HAP-1 (cell line): Measurements from ENCODE around the gene TMEM59L.
A peak's percentile ranks its signal among the peaks of the same experiment; 100 is the strongest.

Experiments
- DNase-seq, 2 experiments: peaks; one replicate each; pipeline ENCODE4 v3.0.0-alpha.2; 2016 to 2020; ENCODE audit warnings: low spot score in 2 of 2
- H3K27me3 ChIP-seq: fragments of 250-450 bp; sonication (Bioruptor Pico); 2 replicates; pipeline ENCODE4 v1.5.1; 2020; ENCODE audit warnings: low read depth, mild to moderate bottlenecking, moderate library complexity
- H3K36me3 ChIP-seq: fragments of 250-450 bp; sonication (Bioruptor Pico); replicated peaks from 2 replicates; pipeline ENCODE4 v1.5.1; 2020; ENCODE audit warnings: mild to moderate bottlenecking
- H3K4me1 ChIP-seq: fragments of 250-450 bp; sonication (Bioruptor Pico); 2 replicates; pipeline ENCODE4 v1.5.1; 2020; ENCODE audit warnings: mild to moderate bottlenecking
- H3K4me3 ChIP-seq: fragments of 250-450 bp; sonication (Bioruptor Pico); 2 replicates; pipeline ENCODE4 v1.5.1; 2020; ENCODE audit warnings: mild to moderate bottlenecking, moderate library complexity
- H3K9me3 ChIP-seq: fragments of 250-450 bp; sonication (Bioruptor Pico); 2 replicates; pipeline ENCODE4 v1.5.1; 2020; ENCODE audit warnings: mild to moderate bottlenecking, moderate library complexity
- in situ Hi-C: fragments of 300-500 bp; cut with MboI; formaldehyde crosslinking; loops from 3 replicates; pipeline ENCODE4 v1.14.3; 2020; ENCODE audit warnings: low sequenced_read_pairs, inconsistent platforms, mixed read lengths

The TMEM59L gene

DNA sequence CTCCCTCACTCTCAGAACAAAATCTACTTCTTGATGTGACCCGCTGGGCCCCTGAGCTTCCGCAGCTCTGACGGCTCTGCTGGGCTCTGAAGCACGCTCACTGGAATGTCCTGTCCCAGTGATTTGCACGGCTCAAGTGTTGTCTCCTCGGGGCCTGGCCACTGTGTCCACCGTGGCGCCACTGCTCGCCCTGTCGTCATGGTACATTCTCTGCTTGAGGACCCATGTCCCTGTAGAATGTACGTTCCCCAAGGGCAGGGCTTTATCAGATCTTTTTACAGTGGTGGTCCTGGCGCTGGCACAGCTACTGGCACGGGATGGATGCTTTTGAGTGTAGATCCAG lies 36.3 kb downstream of the TMEM59L start:
- H3K4me3 ChIP-seq, result no peak overlapping the region
- H3K4me1 ChIP-seq, result no peaks in the 10 kb centered on the region
- H3K27me3 ChIP-seq, result no peaks in the 10 kb centered on the region
- H3K36me3 ChIP-seq, result no peaks in the 10 kb centered on the region
- in situ Hi-C loops, result no loop called here
- no peak for DNase-seq
- no peaks in the 10 kb centered on the region for H3K9me3 ChIP-seq

- Histone ChIP-seq H3K36me3 (no peaks in the 10 kb centered on the region), H3K9me3 (no peaks in the 10 kb centered on the region), H3K4me3 (no peak overlapping the region), H3K27me3 (no peaks in the 10 kb centered on the region), H3K4me1 (no peaks in the 10 kb centered on the region)
- in situ Hi-C loops, result no loop called here
- no peak for DNase-seq
Observed at GRCh38 chr19:18649371-18650020, 36.8 kb downstream of the TMEM59L start.

DNA sequence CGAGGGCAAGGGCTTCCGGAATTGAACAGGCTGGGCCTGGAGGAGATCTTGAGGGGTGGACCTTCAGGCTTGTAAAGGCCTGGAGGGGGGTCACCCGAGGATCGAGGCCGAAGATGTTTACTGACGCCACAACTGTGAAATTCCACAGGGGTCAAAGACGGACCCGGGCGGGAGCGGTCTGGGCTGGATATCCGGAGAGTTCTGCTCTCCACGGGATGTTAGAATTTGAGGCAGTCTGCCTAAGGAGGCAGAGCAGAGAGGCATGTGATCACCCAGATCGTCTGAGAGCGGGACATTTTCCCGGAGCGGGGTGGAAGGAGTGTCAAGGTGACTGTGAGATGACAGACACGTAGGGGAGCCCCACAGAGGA lies 37.3 kb downstream of the TMEM59L start:
- Histone ChIP-seq H3K36me3 (no peaks in the 10 kb centered on the region), H3K4me1 (no peaks in the 10 kb centered on the region), H3K4me3 (no peak overlapping the region), H3K9me3 (no peaks in the 10 kb centered on the region), H3K27me3 (no peaks in the 10 kb centered on the region)
- DNase-seq, result no peak
- in situ Hi-C loops, result no loop called here

DNA sequence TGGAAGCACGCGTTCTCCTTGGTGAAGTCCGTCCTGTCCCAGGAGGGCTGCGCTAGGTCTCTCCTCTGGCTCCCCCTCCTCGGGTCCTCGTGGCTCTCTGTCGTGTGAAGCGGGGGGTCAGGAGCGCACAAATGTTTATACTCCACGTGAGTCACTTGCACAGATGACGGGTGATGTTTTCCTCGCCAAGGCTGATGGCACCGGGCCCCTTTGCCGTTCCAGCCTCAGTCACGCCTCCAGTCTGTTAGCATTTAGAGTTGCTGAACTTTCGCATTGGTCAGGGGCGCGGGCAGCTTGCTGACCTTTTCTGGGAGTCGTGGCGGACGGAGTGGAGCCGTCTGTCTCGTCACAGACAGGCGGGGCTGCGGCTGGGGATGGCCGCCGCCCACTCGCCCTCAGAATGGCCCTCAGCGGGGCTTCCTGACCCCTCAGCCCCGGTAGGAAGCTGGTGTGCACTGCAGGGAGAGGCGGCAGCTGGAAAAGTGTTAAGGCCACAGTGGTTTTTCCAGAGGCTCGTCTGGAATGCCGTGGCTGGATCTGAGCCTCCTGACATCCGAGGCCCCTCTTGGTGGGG lies 37.9 kb downstream of the TMEM59L start:
- in situ Hi-C loops, result no loop called here

GRCh38 chr19:18651300-18651699 lies 38.6 kb downstream of the TMEM59L start:
- no peak overlapping the region for H3K4me3 ChIP-seq
- H3K9me3 ChIP-seq, result no peaks in the 10 kb centered on the region
- no peaks in the 10 kb centered on the region for H3K4me1 ChIP-seq
- no peaks in the 10 kb centered on the region for H3K36me3 ChIP-seq
- in situ Hi-C loops, result no loop called here
- H3K27me3 ChIP-seq, result no peaks in the 10 kb centered on the region
- DNase-seq, result no peak

More for the DNA sequence above, 37.9 kb downstream of the TMEM59L start:
- H3K4me3 ChIP-seq, result no peak overlapping the region
- no peaks in the 10 kb centered on the region for H3K36me3 ChIP-seq
- no peaks in the 10 kb centered on the region for H3K27me3 ChIP-seq
- no peak for DNase-seq
- H3K9me3 ChIP-seq, result no peaks in the 10 kb centered on the region
- H3K4me1 ChIP-seq, result no peaks in the 10 kb centered on the region

DNA sequence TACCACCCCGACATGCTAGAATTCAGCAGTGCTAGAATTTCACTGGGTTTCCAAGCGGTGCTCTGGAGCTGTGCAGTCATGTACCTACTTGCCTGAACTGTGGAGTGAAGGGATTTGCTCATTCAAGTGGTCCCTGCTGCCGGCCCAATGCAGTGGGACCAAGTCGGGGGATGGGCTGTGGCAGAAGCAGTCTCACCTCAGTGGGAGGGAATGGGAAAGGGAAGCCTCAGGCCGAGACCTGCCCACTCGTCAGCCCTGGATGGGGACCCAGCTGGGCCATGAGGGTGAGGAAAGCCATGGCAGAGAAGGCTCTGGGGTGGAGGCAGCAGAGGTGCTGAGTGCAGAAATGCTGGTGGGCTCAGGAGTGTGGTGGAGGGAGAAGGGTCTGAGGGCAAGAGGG lies 39.1 kb downstream of the TMEM59L start:
- Histone ChIP-seq H3K4me3 (no peak overlapping the region), H3K36me3 (no peaks in the 10 kb centered on the region), H3K4me1 (no peaks in the 10 kb centered on the region), H3K9me3 (no peaks in the 10 kb centered on the region), H3K27me3 (no peaks in the 10 kb centered on the region)
- in situ Hi-C loops, result no loop called here
- DNase-seq, result no peak

- Histone ChIP-seq H3K4me3 (no peak overlapping the region), H3K27me3 (no peaks in the 10 kb centered on the region), H3K4me1 (no peaks in the 10 kb centered on the region; the same call in 1 of the 2 replicates), H3K9me3 (no peaks in the 10 kb centered on the region), H3K36me3 (no peaks in the 10 kb centered on the region)
- in situ Hi-C loops, result no loop called here
- DNase-seq, result no peak
Observed at GRCh38 chr19:18653853-18654252, 41.2 kb downstream of the TMEM59L start.

DNA sequence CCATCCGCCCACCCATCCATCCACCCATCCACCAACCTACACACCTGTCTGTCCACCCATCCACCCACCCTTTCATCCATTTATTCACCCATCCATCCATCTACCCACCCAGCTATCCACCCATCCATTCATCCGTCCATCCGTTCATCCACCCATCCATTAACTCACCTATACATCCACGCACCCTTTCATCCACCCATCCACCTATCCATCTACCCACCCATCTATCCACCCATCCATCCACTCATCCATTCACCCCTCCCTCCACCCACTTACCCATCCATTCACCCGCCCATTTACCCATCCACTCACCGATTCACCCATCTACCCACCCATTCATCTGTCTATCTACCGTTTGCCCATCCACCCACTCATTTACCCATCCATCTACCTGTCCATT lies 41.8 kb downstream of the TMEM59L start:
- Histone ChIP-seq H3K4me1 (no peaks in the 10 kb centered on the region; the same call in 1 of the 2 replicates), H3K27me3 (no peaks in the 10 kb centered on the region), H3K9me3 (no peaks in the 10 kb centered on the region), H3K36me3 (no peaks in the 10 kb centered on the region), H3K4me3 (no peak overlapping the region)
- DNase-seq, result no peak
- in situ Hi-C loops, result no loop called here

- no peaks in the 10 kb centered on the region for H3K9me3 ChIP-seq
- no peaks in the 10 kb centered on the region for H3K27me3 ChIP-seq
- no peaks in the 10 kb centered on the region for H3K36me3 ChIP-seq
- in situ Hi-C loops, result no loop called here
- H3K4me1 ChIP-seq, result no peaks in the 10 kb centered on the region; the same call in 1 of the 2 replicates
- DNase-seq, result no peak
- no peak overlapping the region for H3K4me3 ChIP-seq
Observed at GRCh38 chr19:18655173-18655844, 42.6 kb downstream of the TMEM59L start.

DNA sequence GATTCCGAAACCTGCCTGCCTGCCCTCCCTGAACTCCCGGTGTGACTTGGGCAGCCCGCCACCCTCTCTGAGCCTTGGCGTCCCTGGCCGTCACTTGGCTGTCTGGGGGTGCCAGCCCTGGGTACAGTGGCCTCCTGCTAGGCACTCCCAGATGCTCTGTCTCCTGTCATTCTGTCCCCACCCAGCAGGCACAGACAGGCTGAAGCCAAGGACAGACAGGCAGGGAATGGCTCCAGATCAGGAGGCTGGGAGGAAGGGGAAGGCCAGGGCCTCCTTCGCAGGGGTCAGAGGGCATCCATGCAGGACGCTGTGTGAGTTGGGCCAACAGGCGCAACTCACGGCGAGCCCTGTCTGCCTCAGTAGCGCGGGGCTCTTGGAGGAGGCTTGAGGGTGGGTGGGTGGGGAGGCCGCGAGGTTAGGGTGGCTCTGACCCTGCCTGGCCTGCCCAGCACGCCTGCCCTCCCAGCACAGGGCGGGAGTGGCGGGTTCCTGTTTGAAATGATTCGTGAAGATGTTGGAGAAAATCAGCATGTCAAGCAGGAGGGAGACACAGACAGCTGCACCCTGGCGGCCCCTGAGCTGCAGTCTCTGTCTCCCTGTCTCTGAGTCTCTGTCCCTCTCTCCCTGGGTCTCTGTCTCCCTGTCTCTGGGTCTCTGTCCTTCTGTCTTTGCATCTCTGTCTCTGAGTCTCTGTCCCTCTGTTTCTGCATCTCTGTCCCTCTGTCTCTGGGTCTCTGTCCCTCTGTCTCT lies 43.8 kb downstream of the TMEM59L start:
- Histone ChIP-seq H3K9me3 (no peaks in the 10 kb centered on the region), H3K36me3 (no peaks in the 10 kb centered on the region), H3K4me1 (no peaks in the 10 kb centered on the region; the same call in 1 of the 2 replicates), H3K27me3 (no peaks in the 10 kb centered on the region), H3K4me3 (no peak overlapping the region)
- in situ Hi-C loops, result no loop called here
- no peak for DNase-seq

DNA sequence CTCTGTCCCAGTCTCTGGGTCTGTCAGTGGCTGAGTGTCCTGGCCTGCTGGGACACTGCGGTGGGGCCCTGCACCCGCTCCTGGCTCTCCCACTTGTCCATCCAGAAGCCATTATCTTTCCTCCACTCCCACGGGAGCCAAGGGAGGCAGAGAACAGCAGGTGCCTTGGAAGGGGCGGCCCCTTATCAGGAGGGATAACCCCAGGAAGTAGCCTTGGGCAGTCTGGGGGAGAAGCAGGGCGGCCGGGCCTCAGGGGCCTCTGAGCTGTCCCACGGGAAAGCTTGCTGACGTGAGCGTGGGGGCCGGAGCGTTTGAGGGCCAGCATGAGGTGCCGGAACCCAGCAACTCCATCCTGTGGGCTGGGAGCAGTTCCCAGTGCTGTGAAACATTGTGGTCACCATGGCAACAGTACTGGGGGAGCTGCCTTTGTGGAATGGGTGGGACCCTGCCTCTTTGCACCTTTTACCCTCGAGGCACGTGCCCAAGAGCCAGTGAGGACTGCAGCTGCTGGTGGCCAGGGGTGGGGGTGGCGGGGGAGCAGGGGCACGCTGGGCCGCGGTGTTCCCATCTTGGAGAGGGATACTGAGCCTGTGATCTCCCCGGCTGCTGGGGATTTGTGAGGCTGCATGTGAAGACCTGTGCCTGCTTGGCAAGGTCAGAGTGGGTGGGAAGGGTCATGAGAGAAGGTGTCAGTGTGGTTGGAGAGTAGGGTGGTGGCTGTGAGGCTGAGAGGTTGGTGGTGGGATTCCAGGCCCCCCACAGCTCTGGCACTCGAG lies 45.1 kb downstream of the TMEM59L start:
- DNase-seq, result peak in 1 of 2 experiments; percentile 55
- no peaks in the 10 kb centered on the region for H3K9me3 ChIP-seq
- in situ Hi-C loops, result no loop called here
- H3K4me1 ChIP-seq, result no peaks in the 10 kb centered on the region; the same call in 1 of the 2 replicates
- H3K27me3 ChIP-seq, result no peaks in the 10 kb centered on the region
- no peak overlapping the region for H3K4me3 ChIP-seq
- no peaks in the 10 kb centered on the region for H3K36me3 ChIP-seq

- no peak overlapping the region for H3K4me3 ChIP-seq
- no peaks in the 10 kb centered on the region; the same call in 1 of the 2 replicates for H3K4me1 ChIP-seq
- H3K27me3 ChIP-seq, result no peaks in the 10 kb centered on the region
- in situ Hi-C loops, result no loop called here
- no peak for DNase-seq
- no peaks in the 10 kb centered on the region for H3K9me3 ChIP-seq
- no peaks in the 10 kb centered on the region for H3K36me3 ChIP-seq
Observed at GRCh38 chr19:18658366-18658855, 45.7 kb downstream of the TMEM59L start.

DNA sequence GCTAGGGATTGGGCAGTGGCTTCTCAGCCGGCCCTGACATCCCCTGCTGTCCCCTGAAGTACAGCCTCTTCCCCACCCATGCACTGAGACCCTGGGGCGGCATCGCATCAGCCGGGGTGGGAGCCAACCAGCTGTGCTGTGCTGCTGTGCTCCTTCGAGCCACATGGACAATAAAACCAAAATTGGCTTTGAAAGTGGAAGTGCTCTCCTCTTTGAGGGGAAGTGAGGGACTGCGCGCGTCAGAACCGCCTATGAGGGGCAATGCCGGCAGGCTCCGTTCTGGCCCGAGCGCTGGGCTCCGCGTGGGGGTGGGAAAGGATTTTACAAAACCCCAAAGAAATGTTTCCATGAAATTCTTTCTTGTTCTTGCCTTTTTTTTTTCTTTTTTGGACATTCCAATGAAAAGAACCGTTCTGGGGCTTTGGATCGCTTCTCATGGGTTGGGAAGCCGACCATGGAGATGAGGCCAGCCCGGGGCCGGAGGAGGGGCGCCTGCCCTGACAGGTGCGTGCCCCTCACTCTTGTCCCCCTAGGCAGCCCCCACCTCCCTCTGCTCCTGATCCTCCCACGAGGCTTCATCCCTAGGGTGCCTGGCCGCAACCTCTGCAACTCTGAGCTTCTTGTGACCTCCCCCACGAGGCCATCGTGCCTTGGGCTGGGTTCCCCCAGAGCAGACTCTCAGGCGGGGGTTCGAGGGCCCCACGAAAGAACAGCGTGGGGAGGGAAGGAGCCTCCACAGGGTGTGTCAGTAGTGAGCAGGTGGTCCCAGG lies 46.8 kb downstream of the TMEM59L start:
- H3K4me3 ChIP-seq, result no peak overlapping the region
- no peaks in the 10 kb centered on the region for H3K36me3 ChIP-seq
- H3K27me3 ChIP-seq, result no peaks in the 10 kb centered on the region
- no peaks in the 10 kb centered on the region; the same call in 1 of the 2 replicates for H3K4me1 ChIP-seq
- H3K9me3 ChIP-seq, result no peaks in the 10 kb centered on the region
- DNase-seq, result peak in 1 of 2 experiments; percentile 24
- in situ Hi-C loops, result no loop called here
